ENCODE results near the gene TIMM13.

The TIMM13 gene

GRCh38 chr19:2381148-2381820 is 46.1 kb downstream of the TIMM13 start:
- no peak for DNase-seq (ENCODE audit: low spot score)

GRCh38 chr19:2380567-2380966 is 46.8 kb downstream of the TIMM13 start:
- DNase-seq (ENCODE audit: low spot score) = no peak

GRCh38 chr19:2376784-2377519 is 50.4 kb downstream of the TIMM13 start:
- no peak for DNase-seq (ENCODE audit: low spot score)
